ENCODE measurements around the gene FRMD4A. TPM values are rescaled to one million over a fixed set of nuclear protein-coding genes. Genes with fewer than 3 reads are reported as not detected.

Gene FRMD4A
- total RNA-seq, 4 donors from 2014 or later = 5.6 to 34.1 (median 19.4) TPM

DNA sequence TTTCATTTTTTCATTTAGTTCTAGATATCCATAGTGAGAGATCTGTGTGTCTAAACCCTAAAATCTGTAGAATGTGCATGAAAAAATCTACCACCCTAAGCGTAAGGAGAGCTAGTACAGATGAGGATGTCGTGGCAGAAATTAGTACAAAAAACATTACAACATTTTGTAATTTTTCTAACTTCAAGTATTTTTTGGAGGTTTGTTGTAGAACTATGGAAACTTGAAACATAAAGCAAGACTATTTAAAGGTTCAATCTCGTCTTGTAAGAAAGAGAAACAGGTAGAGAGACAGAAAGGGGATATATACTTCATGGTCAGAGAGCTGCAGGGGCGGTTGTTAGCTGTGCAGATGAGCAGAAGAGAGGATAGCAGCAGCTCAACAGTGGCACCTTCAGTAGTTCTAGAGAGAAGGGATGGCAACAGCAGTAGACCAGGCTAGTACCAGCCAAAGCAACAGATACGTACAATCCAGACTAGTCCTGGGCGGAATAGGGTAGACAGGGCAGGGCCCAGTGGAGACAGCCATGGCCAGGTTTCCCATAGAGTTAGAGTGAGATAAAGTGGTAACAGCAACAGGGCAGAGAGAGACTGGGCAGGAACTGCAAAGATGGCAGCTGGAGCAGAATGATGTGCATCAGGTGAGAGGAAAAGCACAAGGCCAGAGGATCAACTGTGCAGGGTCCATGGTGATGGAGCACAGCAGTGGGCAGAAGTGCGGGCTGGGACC is 145.2 kb downstream of the FRMD4A start:
- Histone ChIP-seq H3K9me3 (no peaks in the 10 kb centered on the region), H3K4me3 (no peak overlapping the region), H3K36me3 (no peaks in the 10 kb centered on the region), H3K27ac (no peak overlapping the region), H3K27me3 (peaks cover 0 to 5% of the 10 kb centered on the region in 2 donors), H3K4me1 (no peaks in the 10 kb centered on the region)
- TF ChIP-seq, protein P1, sequence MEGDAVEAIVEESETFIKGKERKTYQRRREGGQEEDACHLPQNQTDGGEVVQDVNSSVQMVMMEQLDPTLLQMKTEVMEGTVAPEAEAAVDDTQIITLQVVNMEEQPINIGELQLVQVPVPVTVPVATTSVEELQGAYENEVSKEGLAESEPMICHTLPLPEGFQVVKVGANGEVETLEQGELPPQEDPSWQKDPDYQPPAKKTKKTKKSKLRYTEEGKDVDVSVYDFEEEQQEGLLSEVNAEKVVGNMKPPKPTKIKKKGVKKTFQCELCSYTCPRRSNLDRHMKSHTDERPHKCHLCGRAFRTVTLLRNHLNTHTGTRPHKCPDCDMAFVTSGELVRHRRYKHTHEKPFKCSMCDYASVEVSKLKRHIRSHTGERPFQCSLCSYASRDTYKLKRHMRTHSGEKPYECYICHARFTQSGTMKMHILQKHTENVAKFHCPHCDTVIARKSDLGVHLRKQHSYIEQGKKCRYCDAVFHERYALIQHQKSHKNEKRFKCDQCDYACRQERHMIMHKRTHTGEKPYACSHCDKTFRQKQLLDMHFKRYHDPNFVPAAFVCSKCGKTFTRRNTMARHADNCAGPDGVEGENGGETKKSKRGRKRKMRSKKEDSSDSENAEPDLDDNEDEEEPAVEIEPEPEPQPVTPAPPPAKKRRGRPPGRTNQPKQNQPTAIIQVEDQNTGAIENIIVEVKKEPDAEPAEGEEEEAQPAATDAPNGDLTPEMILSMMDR (IDR thresholded peaks at IDR 0.05) = no peak
- TF ChIP-seq POLR2A (IDR thresholded peaks at IDR 0.05) = no peak
- intact Hi-C loops (cut with DNase I; ENCODE audit: low total_unique reads) = no loop called here
- no peak for DNase-seq

DNA sequence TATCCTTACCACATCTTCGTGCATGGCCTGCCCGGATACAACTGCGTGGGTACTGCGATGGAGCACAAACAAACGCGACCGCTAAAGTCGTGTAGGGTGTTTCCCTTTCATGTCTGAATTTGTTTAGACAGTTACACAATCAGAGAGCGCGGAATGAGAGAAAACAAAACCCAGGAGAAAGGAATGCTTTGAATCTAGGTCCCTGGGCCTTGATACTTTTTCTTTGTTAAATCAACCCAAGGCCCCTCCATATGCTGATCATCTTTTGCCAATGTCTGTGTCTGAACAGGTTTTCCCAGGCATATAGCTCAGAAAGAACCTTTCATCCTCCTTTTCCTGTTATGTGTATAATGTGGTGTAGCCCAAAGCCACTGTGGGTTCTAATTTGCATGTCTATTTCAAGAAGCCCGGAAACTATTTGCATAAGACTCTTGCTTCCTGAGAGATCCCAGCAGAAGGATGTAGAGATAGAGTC is 145.8 kb downstream of the FRMD4A start:
- no peaks in the 10 kb centered on the region for H3K4me1 ChIP-seq
- H3K27ac ChIP-seq = no peak overlapping the region
- H3K9me3 ChIP-seq = no peaks in the 10 kb centered on the region
- TF ChIP-seq POLR2A (IDR thresholded peaks at IDR 0.05) = no peak
- TF ChIP-seq, protein P1 (IDR thresholded peaks at IDR 0.05) = no peak
- no peak overlapping the region for H3K4me3 ChIP-seq
- intact Hi-C loops (cut with DNase I; ENCODE audit: low total_unique reads) = no loop called here
- no peaks in the 10 kb centered on the region for H3K36me3 ChIP-seq
- no peak for DNase-seq
- H3K27me3 ChIP-seq = peaks cover 0 to 5% of the 10 kb centered on the region in 2 donors

DNA sequence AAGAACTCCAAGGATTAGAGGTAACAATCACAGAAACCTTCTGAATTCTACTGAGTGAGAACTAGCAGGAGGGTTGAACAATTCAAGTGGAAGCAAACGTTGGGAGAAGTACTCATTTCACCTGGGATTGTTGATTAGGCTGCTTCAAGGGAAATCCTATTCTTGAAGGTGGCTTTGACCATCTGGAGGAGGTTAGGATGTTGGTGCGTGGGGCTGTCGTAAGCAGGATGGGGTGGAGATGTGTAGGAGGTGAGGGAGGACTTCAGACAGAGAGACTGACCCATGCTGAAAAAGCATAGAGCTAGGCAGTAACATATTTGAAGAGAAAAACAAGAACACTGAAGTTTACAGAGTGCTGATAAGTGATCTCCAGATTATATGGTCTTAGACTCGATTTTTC is 147.9 kb downstream of the FRMD4A start:
- DNase-seq = no peak
- no peak for TF ChIP-seq POLR2A (IDR thresholded peaks at IDR 0.05)
- TF ChIP-seq, protein P1 (IDR thresholded peaks at IDR 0.05) = no peak

DNA sequence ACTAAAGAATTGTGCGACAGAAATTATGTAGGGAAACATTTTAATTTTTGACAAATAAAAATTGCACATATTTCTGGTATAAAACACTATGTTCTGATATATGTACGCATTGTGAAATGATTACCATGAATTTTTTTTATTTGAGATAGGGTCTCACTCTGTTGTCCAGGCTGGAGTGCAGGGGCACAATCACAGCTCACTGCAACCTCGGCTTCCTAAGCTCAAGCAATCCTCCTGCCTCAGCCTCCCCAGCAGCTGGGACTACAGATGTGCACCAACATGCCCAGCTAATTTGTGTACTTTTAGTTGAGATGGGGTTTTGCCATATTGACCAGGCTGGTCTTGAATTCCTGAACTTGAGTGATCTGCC is 149.2 kb downstream of the FRMD4A start:
- H3K4me3 ChIP-seq = no peak overlapping the region
- H3K9me3 ChIP-seq = no peaks in the 10 kb centered on the region
- DNase-seq = no peak
- H3K27me3 ChIP-seq = peaks cover 0 to 8% of the 10 kb centered on the region in 2 donors
- no peak overlapping the region for H3K27ac ChIP-seq
- no peaks in the 10 kb centered on the region for H3K36me3 ChIP-seq
- no peaks in the 10 kb centered on the region for H3K4me1 ChIP-seq
- TF ChIP-seq, protein P1 (IDR thresholded peaks at IDR 0.05) = no peak
- TF ChIP-seq POLR2A (IDR thresholded peaks at IDR 0.05) = no peak
- intact Hi-C loops (cut with DNase I; ENCODE audit: low total_unique reads) = no loop called here

More for the DNA sequence above, 147.9 kb downstream of the FRMD4A start:
- Histone ChIP-seq H3K4me3 (no peak overlapping the region), H3K27ac (no peak overlapping the region), H3K36me3 (no peaks in the 10 kb centered on the region), H3K4me1 (no peaks in the 10 kb centered on the region), H3K9me3 (no peaks in the 10 kb centered on the region), H3K27me3 (peaks cover 0 to 5% of the 10 kb centered on the region in 2 donors)
- intact Hi-C loops (cut with DNase I; ENCODE audit: low total_unique reads) = no loop called here

DNA sequence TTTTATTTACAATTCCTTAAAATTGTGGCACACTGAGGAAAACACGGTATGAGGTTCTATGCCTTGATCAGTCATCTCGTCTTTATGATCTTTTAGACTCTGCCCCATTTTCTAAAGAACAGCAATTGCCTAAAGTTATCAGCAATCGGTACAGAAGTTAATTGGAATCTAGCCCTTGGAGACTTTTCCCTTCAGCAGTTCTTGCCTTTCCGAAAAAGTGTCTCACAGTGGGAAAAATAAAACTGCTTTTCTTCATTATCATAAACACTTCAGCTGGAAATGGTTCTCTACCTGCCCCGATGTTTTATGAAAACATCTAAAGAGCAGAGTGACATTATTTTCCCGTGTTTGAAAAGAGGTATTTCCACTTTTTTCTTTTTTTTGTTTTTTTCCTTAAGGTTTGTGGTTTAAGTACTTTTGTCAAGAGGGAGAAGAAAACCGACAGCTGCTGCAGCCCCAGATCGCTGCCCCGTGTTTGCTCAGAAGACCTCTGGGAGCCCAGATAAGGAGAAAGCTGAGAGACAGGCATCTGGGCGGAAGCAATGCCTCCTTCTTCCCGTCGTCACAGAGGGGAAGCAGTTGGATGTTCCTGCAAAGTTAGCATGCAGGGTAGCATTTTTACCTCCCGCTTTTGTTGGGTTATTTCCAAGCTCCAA is 149.7 kb downstream of the FRMD4A start:
- Histone ChIP-seq H3K27me3 (peaks cover 0 to 9% of the 10 kb centered on the region in 2 donors), H3K27ac (no peak overlapping the region), H3K4me3 (no peak overlapping the region), H3K4me1 (no peaks in the 10 kb centered on the region), H3K9me3 (no peaks in the 10 kb centered on the region), H3K36me3 (no peaks in the 10 kb centered on the region)
- TF ChIP-seq POLR2A (IDR thresholded peaks at IDR 0.05) = no peak
- TF ChIP-seq, protein P1 (IDR thresholded peaks at IDR 0.05) = no peak
- DNase-seq = no peak
- intact Hi-C loops (cut with DNase I; ENCODE audit: low total_unique reads) = no loop called here

All from uterus (tissue), 4 donors.